ENCODE measurements around the gene SPOCK2.
A peak's percentile ranks its signal among the peaks of the same experiment; 100 is the strongest.

Gene SPOCK2

GRCh38 chr10:72027498-72027897 is 60.9 kb downstream of the SPOCK2 start:
- DNase-seq (ENCODE audit: low spot score) = no peak

DNA sequence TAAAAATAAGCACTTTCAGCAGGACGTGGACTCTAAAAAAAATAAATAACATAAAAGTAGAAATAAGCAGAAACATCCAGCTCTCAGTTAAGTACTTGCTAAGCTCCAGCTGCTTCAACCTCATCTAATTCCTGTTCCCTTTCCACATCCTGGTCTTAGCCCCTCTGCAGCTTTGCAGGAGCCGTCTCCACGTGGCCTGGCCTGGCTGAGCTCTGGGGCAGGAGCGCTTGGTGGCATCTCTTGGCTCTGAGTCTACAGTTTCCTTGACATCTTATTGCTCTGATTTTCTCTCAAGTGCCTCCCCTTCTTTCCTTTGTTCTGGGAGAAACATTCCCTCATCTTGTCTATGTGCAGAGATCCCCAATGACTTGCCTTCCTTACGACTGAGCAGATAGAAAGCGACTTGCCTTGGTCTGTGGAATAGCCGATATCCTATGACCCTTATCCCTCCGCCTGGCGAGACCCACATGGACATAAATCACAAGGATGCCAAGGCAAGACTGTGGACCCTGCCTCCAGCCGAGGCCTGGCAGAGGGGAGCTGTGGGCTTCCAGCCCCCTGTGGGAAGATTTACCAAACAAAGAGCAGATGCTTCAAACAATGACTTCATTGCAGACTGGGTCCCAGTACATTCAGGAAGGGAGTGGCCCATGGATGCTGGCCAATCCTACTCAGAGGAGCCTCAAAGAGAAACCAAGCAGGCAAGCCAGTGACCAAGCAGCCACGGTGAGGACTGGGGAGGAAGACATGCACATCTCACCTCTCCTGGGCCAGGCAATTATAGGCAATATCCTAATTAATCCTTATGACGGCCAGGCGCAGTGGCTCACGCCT is 61.9 kb downstream of the SPOCK2 start:
- DNase-seq (ENCODE audit: low spot score) = no peak

DNA sequence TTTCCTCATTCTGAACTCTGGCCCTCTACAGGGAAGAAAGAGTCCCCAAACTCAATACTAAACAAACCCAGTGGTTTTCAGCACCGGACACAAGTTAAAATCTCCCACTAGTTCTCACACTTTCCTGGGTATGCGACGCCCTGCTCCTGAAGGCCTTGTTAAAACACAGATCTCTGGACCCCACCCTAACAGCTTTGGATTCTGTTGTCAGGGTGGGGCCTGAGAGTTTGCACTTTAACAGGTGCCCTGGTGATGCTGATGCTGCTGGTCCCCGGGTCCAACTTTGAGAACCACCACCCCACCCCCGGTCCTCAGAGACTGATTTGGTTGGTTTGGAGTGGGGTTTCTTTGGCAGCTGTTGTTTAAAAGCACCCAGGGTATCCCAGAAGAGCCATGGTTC is 62.5 kb downstream of the SPOCK2 start:
- DNase-seq (ENCODE audit: low spot score) = no peak

- no peak for DNase-seq (ENCODE audit: low spot score)
Measured at GRCh38 chr10:72025400-72025799, 63.0 kb downstream of the SPOCK2 start.

- no peak for DNase-seq (ENCODE audit: low spot score)
Measured at GRCh38 chr10:72024596-72024995, 63.8 kb downstream of the SPOCK2 start.

DNA sequence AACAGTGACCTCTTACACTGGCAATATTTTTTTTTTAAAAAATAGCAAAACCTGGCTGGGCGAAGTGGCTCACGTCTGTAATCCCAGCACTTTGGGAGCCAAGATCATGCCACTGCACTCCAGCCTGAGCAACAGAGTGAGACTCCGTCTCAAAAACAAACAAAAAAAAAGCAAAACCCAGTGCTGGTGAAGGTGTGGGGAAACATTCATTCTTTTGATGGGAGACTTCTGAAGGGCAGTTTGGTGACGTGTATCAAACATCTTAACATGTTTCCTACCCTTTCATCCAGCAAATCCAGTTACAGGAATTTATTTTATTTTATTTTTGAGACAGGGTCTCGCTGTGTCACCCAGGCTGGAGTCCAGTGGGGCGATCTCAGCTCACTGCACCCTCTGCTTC is 66.1 kb downstream of the SPOCK2 start:
- DNase-seq (ENCODE audit: low spot score) = no peak

DNA sequence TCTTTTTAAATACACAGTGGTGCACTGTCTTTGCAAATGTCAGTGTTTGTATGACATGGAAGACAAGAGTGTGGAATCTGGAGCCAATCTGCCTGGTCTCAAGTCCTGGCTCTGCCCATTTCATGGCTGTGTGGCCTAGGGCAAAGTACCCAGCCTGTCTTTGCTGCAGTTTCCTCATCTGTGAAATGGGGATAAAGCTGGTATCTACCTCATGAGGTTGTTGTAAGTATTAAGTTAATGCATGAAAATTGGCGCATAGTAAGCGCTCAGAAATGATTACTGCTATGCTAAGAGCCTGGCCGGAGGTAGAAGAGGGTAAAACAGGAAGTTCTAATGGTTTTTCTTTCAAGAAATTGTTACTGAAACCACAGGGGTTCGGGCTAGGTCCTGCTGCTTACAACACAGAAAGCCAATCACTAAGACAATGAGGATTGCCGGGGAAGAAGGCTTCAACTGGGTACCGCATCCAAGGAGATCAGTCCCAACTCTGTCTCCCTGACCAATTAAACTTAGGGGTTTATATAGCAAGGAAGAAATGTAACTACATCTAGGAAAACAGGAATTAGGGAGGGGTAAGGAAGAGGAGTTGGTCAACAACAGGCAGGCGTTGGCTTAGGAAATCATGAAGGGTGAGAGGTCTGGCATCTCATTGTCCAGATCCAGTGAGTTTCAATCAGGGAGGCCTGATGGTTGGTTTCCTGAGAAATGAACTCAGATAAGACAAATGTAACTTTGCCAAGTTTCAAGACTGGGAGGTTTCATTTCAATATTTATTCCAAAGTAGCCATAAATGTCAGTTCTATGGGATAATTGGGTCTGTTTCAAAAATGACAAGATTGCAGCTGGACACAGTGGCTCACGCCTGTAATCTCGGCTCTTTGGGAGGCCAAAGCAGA is 67.2 kb downstream of the SPOCK2 start:
- DNase-seq (ENCODE audit: low spot score) = no peak

DNA sequence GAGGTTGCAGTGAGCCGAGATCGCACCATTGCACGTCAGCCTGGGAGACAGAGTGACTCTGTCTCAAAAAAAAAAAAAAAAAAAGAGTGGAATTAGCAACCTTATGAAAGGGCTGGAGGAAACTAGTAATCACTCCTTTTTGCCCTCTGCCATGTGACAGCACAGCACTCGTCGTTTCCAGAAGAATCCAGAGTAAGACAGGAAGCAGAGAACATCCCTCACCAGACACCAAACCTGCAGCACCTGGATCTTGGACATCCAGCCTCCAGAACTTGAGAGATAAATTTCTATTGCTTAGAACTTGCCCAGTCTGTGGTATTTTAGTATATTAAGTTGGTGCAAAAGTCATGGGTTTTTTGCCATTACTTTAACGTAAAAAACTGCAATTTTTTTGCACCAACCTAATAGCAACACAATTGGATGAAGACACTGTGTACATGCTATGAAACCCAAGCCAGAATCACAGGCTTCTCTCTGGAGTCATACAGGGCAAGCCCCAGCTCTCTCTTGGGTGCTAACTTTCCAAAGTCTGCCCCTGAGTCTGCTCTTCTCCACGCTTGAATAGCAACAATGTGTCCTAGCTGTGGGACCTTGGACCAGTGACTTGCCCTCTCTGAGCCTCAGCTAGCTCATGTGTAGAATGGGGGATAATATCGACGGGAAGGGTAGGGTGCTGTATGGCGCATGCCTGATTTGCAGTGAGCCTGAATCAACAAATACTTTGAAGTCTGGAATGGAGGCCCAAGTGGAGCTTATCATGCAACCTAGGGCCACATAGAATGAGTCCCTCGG is 69.1 kb downstream of the SPOCK2 start:
- no peak for DNase-seq (ENCODE audit: low spot score)

GRCh38 chr10:72016608-72017300 is 71.6 kb downstream of the SPOCK2 start:
- no peak for DNase-seq (ENCODE audit: low spot score)

GRCh38 chr10:72015841-72016240 is 72.5 kb downstream of the SPOCK2 start:
- DNase-seq (ENCODE audit: low spot score) = no peak

DNA sequence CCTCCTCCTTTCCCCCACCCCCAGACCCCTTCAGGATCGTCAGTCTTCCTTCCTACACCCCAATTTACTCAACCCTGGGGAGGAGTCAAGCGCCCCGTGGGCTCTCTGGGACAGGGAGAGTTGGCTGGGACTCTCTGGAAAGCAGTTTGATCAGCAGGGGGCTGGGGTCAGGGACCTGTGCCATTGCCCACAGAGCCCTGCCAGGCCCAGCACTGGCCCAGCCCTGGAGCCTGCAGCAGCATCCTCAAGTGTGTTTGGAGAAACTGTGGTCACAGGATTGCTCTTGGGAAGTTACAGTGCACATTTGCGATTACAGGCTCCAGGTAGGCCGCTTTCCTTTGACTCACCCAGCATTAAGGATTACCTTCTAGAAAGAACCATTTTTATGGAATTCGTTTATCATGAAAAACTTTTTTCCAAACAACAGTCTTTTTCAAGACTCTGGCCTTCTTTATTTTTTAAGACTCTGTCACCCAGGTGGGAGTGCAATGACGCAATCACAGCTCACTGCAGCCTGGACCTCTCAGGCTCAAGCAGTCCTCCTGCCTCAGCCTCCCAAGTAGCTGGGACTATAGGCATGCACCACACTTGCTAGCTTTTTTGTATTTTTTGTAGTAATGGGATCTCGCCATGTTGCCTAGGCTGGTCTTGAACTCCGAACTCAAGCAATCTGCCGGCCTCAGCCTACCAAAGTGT is 73.4 kb downstream of the SPOCK2 start:
- DNase-seq (ENCODE audit: low spot score) = no peak

- no peak for DNase-seq (ENCODE audit: low spot score)
Measured at GRCh38 chr10:72014197-72014596, 74.2 kb downstream of the SPOCK2 start.

DNA sequence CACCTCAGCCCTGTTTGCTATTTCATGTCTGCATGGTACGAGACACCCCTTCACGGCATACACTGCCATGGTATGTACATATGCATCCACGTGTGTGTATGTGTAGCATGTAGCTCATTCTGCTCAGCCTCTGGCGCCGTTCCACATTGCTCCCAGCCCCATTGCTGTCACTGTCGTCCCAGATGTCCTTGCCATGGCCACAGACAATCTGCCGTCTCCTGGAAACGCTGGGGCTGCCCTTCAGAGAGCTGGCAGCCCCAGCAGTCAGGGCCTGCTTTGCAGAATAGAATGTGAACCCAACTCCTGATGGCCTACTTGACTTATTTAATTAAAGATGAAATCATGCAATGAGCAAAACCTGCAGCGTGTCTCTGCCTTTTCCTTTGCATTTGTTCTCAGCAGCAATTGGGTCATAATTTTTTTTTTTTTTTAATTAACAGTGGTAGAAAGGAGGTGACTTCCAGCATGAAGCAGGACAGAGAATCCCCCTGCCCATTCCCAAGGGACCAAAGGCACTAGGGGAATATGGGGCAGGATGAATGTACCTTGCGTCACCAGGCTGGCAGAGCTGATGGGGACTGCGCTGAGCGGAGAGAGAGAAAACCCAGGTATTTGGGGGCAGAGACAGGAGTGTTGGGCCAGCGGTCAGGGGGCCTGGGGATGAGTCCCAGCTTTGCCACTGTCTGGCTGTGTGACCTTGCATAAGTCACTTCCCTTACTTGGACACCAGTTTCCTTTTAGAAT is 75.0 kb downstream of the SPOCK2 start:
- no peak for DNase-seq (ENCODE audit: low spot score)

- DNase-seq (ENCODE audit: low spot score) = no peak
Measured at GRCh38 chr10:72012796-72013195, 75.6 kb downstream of the SPOCK2 start.

- no peak for DNase-seq (ENCODE audit: low spot score)
Measured at GRCh38 chr10:72011976-72012512, 76.3 kb downstream of the SPOCK2 start.

GRCh38 chr10:72011468-72011867 is 76.9 kb downstream of the SPOCK2 start:
- DNase-seq (ENCODE audit: low spot score) = no peak

DNA sequence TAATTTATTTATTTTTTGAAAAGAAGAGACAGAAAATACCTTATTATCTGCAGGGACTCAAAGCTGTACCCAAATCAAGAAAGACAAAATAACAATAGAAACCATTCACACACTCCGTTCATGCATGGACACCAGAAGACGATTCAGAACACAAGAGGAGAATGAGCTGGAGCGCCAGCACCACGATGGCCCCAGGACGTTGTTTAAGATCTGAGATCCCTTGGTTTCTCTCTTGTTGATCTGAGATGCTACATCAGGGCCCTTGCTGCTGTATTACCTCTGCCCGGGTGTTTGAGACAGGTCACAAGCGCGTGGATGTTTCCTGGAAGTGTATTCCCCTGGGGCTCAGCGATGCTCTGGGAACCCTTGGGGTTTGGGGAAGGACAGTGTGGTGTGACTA is 77.3 kb downstream of the SPOCK2 start:
- no peak for DNase-seq (ENCODE audit: low spot score)

DNA sequence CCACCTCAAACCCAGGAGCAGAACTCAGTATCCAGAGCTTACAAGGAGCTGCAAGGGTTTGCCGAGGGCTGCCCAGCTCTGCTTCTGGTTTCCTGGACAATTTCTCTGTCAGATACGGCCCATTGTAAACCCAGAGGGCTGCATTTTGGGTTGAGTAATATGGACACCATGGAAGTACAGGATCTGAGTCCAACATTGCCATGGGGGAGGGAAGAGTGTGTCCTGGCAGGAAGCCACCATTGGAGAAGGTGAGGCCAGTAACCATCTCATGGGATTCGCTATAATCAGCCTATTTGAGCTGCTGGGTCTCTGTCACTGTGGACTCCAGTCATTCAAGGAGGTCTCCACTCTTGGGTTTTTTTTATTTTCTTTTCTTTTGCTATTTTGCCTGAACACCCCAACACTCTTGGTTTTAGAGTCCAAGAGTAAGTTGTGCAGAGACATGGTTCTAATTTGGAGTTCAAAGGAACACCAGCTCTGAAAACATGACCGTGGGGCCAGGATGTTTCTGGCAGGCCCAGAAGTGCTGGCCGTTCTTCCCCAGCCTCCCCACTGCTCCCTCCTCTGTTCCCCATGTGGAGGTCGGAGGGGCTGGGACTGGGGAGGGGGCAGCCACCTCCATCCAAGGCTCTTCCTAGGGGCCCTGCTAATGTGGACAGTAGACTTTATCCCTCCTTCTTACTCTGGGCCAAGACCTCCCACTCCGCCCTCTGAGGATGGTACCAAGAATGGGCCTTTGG is 77.9 kb downstream of the SPOCK2 start:
- DNase-seq (ENCODE audit: low spot score) = no peak

DNA sequence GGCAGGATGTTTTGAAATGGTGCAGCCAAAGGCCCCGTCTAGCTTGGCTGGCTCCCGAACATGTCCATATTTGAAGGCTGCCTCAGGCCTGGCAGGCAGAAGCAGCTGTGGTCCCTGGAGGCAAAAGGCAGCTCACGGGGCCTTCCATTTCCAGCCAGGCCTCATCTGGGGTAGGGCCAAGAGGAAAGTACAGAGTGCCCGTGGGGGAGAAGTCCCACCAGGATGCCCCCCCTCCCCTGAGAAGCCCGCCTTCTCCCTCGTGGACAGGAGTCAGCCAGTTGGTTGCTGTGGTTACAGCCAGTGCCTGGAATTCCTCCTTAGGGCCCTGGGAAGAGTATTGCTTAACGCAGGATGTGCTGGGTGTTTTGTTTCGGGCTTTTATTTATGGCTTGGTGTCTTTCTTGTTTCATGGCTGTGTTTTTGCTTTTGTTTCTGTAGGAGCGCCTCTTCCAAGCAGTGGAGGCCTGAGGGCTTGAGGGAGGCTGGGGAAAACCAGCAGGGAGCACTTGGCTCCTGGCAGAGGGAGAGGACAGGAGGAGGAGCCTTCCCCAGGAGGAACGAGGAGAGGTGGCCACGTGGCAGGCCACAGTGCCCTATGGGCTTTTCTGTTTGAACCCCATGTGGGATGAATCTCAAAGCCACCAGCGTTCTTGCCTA is 78.8 kb downstream of the SPOCK2 start:
- peak; percentile 73 for DNase-seq (ENCODE audit: low spot score)

Measured in ecto neural progenitor cell (in vitro differentiated cells).